Measurements from ENCODE around the gene ZNF205. TPM values are rescaled to one million over a fixed set of nuclear protein-coding genes. Genes with fewer than 3 reads are reported as not detected.

ZNF205 gene
- total and polyA plus RNA-seq, 9 of the 15 experiments (the other 6 are each of a cell fraction or from before 2014, with no cell fraction given): 2.4 to 11.8 (median 5.1) TPM; not detected in 2

- TF ChIP-seq, protein P1, sequence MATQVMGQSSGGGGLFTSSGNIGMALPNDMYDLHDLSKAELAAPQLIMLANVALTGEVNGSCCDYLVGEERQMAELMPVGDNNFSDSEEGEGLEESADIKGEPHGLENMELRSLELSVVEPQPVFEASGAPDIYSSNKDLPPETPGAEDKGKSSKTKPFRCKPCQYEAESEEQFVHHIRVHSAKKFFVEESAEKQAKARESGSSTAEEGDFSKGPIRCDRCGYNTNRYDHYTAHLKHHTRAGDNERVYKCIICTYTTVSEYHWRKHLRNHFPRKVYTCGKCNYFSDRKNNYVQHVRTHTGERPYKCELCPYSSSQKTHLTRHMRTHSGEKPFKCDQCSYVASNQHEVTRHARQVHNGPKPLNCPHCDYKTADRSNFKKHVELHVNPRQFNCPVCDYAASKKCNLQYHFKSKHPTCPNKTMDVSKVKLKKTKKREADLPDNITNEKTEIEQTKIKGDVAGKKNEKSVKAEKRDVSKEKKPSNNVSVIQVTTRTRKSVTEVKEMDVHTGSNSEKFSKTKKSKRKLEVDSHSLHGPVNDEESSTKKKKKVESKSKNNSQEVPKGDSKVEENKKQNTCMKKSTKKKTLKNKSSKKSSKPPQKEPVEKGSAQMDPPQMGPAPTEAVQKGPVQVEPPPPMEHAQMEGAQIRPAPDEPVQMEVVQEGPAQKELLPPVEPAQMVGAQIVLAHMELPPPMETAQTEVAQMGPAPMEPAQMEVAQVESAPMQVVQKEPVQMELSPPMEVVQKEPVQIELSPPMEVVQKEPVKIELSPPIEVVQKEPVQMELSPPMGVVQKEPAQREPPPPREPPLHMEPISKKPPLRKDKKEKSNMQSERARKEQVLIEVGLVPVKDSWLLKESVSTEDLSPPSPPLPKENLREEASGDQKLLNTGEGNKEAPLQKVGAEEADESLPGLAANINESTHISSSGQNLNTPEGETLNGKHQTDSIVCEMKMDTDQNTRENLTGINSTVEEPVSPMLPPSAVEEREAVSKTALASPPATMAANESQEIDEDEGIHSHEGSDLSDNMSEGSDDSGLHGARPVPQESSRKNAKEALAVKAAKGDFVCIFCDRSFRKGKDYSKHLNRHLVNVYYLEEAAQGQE (IDR thresholded peaks at IDR 0.05; ENCODE audit: borderline replicate concordance): peak; percentile 77
- TF ChIP-seq, protein P1 (CRISPR knock-in tag; IDR thresholded peaks at IDR 0.05; ENCODE audit: low read depth): peak; percentile 29; the same call in 1 of the 2 replicates
- TF ChIP-seq KLF1 (tag; IDR thresholded peaks at IDR 0.05) (no peak), ATF3 (IDR thresholded peaks at IDR 0.05) (peak; percentile 12; the same call in 1 of the 2 replicates), ATF3 (CRISPR knock-in tag; conservative IDR thresholded peaks at IDR 0.05) (no peak), RCOR1 (IDR thresholded peaks at IDR 0.05; ENCODE audit: borderline replicate concordance in 1 of 2, low read depth in 2 of 2, low read length in 2 of 2) (0 out of 4 replicates have a peak, but pooled peaks of 1 of the 2 experiments have one; percentile 22), ATF7 (IDR thresholded peaks at IDR 0.05) (peak; percentile 12; the same call in 1 of the 2 replicates), POLR2AphosphoS5 (IDR thresholded peaks at IDR 0.05; ENCODE audit: control insufficient read depth, insufficient read depth, low read depth, low read length) (no peak), E2F3 (CRISPR knock-in tag; IDR thresholded peaks at IDR 0.05) (no peak), ESRRA (IDR thresholded peaks at IDR 0.05; ENCODE audit: borderline replicate concordance, low read depth) (0 out of 2 replicates have a peak, but pooled peaks have one; percentile 28), KHSRP (IDR thresholded peaks at IDR 0.05) (no peak), IFI16 (CRISPR knock-in tag; IDR thresholded peaks at IDR 0.05) (no peak)
- TF ChIP-seq, protein P2, sequence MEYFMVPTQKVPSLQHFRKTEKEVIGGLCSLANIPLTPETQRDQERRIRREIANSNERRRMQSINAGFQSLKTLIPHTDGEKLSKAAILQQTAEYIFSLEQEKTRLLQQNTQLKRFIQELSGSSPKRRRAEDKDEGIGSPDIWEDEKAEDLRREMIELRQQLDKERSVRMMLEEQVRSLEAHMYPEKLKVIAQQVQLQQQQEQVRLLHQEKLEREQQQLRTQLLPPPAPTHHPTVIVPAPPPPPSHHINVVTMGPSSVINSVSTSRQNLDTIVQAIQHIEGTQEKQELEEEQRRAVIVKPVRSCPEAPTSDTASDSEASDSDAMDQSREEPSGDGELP (CRISPR knock-in tag; IDR thresholded peaks at IDR 0.05; ENCODE audit: borderline replicate concordance): peak; percentile 69; the same call in 1 of the 2 replicates
Measured at GRCh38 chr16:3087243-3088235, 24.8 kb upstream of the ZNF205 start (continued).
